ENCODE results near the gene ENO2. TPM values are rescaled to one million over a fixed set of nuclear protein-coding genes. Genes with fewer than 3 reads are reported as not detected.
"Not testable (repeated sequence)": the region's sequence is repeated elsewhere in the genome, so short reads cannot be mapped to it uniquely, and the experiment has no call there.

ENO2 gene
- total and polyA plus RNA-seq, 11 donors: 4.6 to 30.9 (median 11.6) TPM

DNA sequence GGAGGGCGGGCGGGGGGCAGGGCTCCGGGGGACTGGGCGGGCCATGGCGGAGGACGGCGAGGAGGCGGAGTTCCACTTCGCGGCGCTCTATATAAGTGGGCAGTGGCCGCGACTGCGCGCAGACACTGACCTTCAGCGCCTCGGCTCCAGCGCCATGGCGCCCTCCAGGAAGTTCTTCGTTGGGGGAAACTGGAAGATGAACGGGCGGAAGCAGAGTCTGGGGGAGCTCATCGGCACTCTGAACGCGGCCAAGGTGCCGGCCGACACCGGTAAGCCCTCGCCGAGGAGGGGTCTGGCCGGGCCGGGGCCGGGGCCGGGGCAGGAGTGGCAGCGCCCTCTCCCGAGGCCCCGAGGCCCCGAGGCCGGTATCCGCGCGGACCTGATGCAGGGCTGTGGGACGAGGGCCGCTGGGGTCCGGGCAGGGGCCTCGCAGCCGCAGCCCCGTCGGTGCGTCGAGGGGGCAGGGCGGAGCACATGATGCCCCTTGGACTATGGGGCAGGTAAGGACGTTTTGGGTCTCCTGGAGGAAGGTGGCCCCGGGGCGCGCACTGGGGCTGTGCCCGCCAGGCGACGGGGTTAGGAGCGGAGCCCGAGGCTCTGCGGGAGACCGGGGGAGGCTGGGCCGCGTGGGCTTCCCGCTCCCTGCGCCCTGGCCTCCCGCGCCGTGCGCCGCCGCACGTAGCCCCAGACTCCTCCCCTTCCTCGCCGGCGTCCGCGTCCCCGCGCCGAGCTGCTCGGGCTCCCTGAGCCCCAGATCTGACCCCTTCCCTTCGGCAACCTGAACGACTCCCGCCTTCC is 46.8 kb upstream of the ENO2 start, which contains the start of gene TPI1:
TSS of gene TPI1 (plus strand) at position 119 of the 798 bp plus-strand sequence. CDS start at position 155, 36 bp downstream.
- peak; percentile 66 to 87 (median 82) for ATAC-seq
- Histone ChIP-seq H3K36me3 (peaks cover 0 to 64% (median 57%) of the 10 kb centered on the region in 9 donors), H3K4me1 (peaks cover 15 to 47% (median 43%) of the 10 kb centered on the region in 12 donors), H3K9me3 (no peaks in the 10 kb centered on the region), H3K4me3 (peak within 1 kb of the TSS; percentile 77 to 100 (median 98)), H3K27me3 (no peaks in the 10 kb centered on the region), H3K27ac (peak within 1 kb of the TSS; percentile 96 to 100 (median 99))
- TF ChIP-seq, protein P1, sequence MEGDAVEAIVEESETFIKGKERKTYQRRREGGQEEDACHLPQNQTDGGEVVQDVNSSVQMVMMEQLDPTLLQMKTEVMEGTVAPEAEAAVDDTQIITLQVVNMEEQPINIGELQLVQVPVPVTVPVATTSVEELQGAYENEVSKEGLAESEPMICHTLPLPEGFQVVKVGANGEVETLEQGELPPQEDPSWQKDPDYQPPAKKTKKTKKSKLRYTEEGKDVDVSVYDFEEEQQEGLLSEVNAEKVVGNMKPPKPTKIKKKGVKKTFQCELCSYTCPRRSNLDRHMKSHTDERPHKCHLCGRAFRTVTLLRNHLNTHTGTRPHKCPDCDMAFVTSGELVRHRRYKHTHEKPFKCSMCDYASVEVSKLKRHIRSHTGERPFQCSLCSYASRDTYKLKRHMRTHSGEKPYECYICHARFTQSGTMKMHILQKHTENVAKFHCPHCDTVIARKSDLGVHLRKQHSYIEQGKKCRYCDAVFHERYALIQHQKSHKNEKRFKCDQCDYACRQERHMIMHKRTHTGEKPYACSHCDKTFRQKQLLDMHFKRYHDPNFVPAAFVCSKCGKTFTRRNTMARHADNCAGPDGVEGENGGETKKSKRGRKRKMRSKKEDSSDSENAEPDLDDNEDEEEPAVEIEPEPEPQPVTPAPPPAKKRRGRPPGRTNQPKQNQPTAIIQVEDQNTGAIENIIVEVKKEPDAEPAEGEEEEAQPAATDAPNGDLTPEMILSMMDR (IDR thresholded peaks at IDR 0.05): peak in 2 of 12 donors; percentile 15 to 23
- peak; percentile 80 to 99 for TF ChIP-seq POLR2A (IDR thresholded peaks at IDR 0.05)
- intact Hi-C loops (cut with DNase I): loop anchor here in 2 of 10 donors (5.0 to 10.0 kb wide), 3 partner anchors 97 to 245 kb away; partner anchors contain the start of gene MLF2 (in 2 of the 2)
- peak; percentile 89 to 93 (median 90) for DNase-seq
- 0 to 2% (median 1%) methylated on average over 17 to 86 of the region's 86 CpGs for WGBS, 4 donors

DNA sequence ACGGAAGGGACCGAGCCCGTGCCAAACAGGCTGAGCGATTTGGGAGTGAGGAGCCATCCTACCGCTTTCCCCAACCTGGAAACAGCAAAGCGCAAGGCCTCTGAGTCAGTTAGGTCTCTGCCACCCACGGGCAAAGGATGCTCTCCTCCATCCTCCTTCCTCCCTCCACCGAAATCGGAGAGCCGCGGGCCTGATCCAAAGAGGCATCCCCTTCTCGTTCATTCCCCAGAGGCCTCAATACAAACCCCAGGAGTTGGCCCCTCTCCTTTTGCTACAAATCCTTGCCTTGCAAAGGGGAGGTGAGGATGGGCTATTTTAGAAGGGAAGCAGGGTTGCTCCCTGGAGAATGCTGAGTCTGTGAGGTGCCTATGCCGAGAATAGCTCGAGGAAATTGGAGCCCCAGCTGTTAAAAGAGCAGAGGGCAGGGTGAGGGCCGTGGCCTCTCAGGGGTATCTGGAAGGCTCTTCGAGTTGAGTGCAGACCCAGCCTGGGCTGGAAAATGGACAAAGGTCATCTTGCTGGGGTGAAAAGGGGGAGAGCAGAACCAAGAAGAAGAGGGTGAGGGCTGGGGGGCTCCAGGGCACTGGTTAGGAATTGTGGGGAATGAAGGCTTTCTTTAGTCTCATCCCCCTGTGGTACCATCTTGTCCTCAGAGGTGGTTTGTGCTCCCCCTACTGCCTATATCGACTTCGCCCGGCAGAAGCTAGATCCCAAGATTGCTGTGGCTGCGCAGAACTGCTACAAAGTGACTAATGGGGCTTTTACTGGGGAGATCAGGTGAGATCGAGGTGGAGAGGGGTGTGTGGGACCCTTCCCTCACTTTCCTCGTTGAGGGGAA is 46.0 kb upstream of the ENO2 start:
- H3K27me3 ChIP-seq: no peaks in the 10 kb centered on the region
- no peak for ATAC-seq
- 7 to 10% (median 8%) methylated on average over 16 to 22 of the region's 22 CpGs for WGBS, 4 donors
- peak in 1 of 5 donors; percentile 22 for DNase-seq
- H3K4me3 ChIP-seq: peak overlapping the region; percentile 77 to 100 (median 98)
- TF ChIP-seq, protein P1 (IDR thresholded peaks at IDR 0.05): no peak
- no peak for TF ChIP-seq POLR2A (IDR thresholded peaks at IDR 0.05)
- intact Hi-C loops (cut with DNase I): loop anchor here in 2 of 10 donors (5.0 to 10.0 kb wide), 3 partner anchors 96 to 244 kb away; partner anchors contain the start of gene MLF2 (in 2 of the 2)
- no peaks in the 10 kb centered on the region for H3K9me3 ChIP-seq
- H3K27ac ChIP-seq: peak overlapping the region; percentile 96 to 100 (median 99)
- H3K36me3 ChIP-seq: peaks cover 0 to 57% (median 49%) of the 10 kb centered on the region in 9 donors
- peaks cover 15 to 52% (median 44%) of the 10 kb centered on the region in 12 donors for H3K4me1 ChIP-seq

DNA sequence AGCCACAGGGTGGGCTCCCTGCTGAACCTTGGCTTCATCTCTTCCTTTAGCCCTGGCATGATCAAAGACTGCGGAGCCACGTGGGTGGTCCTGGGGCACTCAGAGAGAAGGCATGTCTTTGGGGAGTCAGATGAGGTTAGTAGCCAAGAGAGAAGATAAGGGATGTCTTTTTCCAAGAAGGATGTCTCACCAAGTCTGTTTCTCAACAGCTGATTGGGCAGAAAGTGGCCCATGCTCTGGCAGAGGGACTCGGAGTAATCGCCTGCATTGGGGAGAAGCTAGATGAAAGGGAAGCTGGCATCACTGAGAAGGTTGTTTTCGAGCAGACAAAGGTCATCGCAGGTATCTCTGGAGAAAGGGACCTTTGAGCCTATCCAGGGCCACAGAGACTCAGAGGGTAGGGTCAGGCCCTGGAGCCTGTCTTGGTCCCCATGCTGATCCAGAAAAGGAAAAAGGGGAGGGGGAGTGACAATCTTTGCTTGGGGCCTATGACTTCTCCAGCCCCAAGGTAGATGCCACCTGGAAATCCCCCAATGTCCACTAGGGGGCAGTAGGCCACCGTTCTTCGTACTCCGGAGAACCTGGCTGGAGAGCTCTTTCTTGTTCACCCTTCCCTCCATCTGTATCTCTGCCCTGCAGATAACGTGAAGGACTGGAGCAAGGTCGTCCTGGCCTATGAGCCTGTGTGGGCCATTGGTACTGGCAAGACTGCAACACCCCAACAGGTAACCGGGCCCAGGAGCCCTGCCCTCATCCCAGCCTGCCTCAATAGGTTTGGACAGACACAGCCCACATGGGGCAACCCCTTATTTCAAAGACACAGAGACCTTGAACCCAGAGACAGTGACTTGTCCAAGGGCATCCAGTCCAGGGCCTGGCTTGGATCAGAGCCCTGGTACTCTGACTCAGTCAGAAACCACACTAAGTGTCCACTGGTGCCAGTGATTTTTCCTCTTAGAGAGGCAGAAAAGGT is 45.0 kb upstream of the ENO2 start:
- Histone ChIP-seq H3K4me3 (peak overlapping the region in 10 of 12 donors; percentile 77 to 100 (median 98)), H3K9me3 (no peaks in the 10 kb centered on the region), H3K36me3 (peaks cover 0 to 48% (median 41%) of the 10 kb centered on the region in 9 donors), H3K27ac (peak overlapping the region in 11 of 12 donors; percentile 29 to 100 (median 99)), H3K4me1 (peaks cover 15 to 58% (median 47%) of the 10 kb centered on the region in 12 donors), H3K27me3 (no peaks in the 10 kb centered on the region)
- TF ChIP-seq POLR2A (IDR thresholded peaks at IDR 0.05): peak in 1 of 2 donors; percentile 15
- TF ChIP-seq, protein P1 (IDR thresholded peaks at IDR 0.05): peak; percentile 85 to 95 (median 92)
- WGBS, 4 donors: 28 to 41% (median 33%) methylated on average over 9 to 12 of the region's 12 CpGs
- DNase-seq (peak; percentile 77 to 80 (median 78)), ATAC-seq (peak in 1 of 4 donors; percentile 8)
- intact Hi-C loops (cut with DNase I): loop anchor here in 4 of 10 donors (5.0 to 10.0 kb wide), 6 partner anchors 58 to 243 kb away; partner anchors contain the start of genes MLF2 (in 2 of the 4) and ATN1 (in 1 of the 4)

DNA sequence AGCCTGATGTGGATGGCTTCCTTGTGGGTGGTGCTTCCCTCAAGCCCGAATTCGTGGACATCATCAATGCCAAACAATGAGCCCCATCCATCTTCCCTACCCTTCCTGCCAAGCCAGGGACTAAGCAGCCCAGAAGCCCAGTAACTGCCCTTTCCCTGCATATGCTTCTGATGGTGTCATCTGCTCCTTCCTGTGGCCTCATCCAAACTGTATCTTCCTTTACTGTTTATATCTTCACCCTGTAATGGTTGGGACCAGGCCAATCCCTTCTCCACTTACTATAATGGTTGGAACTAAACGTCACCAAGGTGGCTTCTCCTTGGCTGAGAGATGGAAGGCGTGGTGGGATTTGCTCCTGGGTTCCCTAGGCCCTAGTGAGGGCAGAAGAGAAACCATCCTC is 44.1 kb upstream of the ENO2 start:
- Histone ChIP-seq H3K27ac (peak overlapping the region in 1 of 12 donors; percentile 96), H3K4me1 (peaks cover 15 to 60% (median 47%) of the 10 kb centered on the region in 12 donors), H3K36me3 (peaks cover 0 to 39% (median 32%) of the 10 kb centered on the region in 9 donors)
- H3K4me3 ChIP-seq, H3K9me3 ChIP-seq, DNase-seq, H3K27me3 ChIP-seq, ATAC-seq: not testable (repeated sequence)
- 45 to 67% (median 58%) methylated on average over 4 of the region's 4 CpGs for WGBS, 4 donors
- intact Hi-C loops (cut with DNase I): loop anchor here in 3 of 10 donors (5.0 to 10.0 kb wide), 4 partner anchors 57 to 97 kb away; partner anchors contain the start of gene ATN1 (in 1 of the 3)
